Spleen (tissue), 13 donors: ENCODE measurements around the gene CMIP. TPM values are rescaled to one million over a fixed set of nuclear protein-coding genes. Genes with fewer than 3 reads are reported as not detected.

ENCODE experiments used
- DNase-seq: peaks from one replicate; pipeline ENCODE4 v3.0.0-alpha.2; 2020
- H3K27ac ChIP-seq, 8 donors: fragments of 200-600 bp; sonication (generic) in 7 of 8; 1 replicate in 4 of 8; 2 replicates in 4 of 8; pipeline versions ENCODE4 v1.5.0 to v1.8.0; 2016 to 2021; ENCODE audit warnings: inconsistent platforms in 4 of 8, mild to moderate bottlenecking in 4 of 8, moderate library complexity in 1 of 8
- H3K27me3 ChIP-seq, 7 donors: fragments of 200-600 bp; sonication (generic) in 6 of 7; replicated peaks in 1 of 7; 1 replicate in 4 of 7; 2 replicates in 3 of 7; pipeline versions ENCODE4 v1.5.0 to v1.8.0; 2016 to 2021; ENCODE audit warnings: inconsistent platforms in 3 of 7, mild to moderate bottlenecking in 1 of 7
- H3K36me3 ChIP-seq, 6 donors: fragments of 200-600 bp; sonication (generic) in 5 of 6; 1 replicate in 4 of 6; 2 replicates in 2 of 6; pipeline versions ENCODE4 v1.5.0 to v1.8.0; 2016 to 2021; ENCODE audit warnings: inconsistent platforms in 2 of 6
- H3K4me1 ChIP-seq, 6 donors: fragments of 200-600 bp; sonication (generic) in 5 of 6; 1 replicate in 3 of 6; 2 replicates in 3 of 6; pipeline versions ENCODE4 v1.5.0 to v1.8.0; 2016 to 2021; ENCODE audit warnings: inconsistent platforms in 3 of 6
- H3K4me3 ChIP-seq, 8 donors: fragments of 200-600 bp; sonication (generic) in 7 of 8; 1 replicate in 4 of 8; 2 replicates in 4 of 8; pipeline versions ENCODE4 v1.5.0 to v1.8.0; 2016 to 2021; ENCODE audit warnings: inconsistent platforms in 4 of 8, mild to moderate bottlenecking in 4 of 8, moderate library complexity in 2 of 8
- H3K9me3 ChIP-seq, 8 donors: fragments of 200-600 bp; sonication (generic) in 7 of 8; 1 replicate in 4 of 8; 2 replicates in 4 of 8; pipeline versions ENCODE4 v1.5.0 to v1.8.0; 2016 to 2021; ENCODE audit warnings: inconsistent platforms in 4 of 8
- CTCF ChIP-seq, 11 experiments: fragments of 200-600 bp in 7 of 11; fragments of 450-650 bp in 4 of 11; sonication (generic) in 4 of 11; IDR thresholded peaks in 8 of 11; conservative IDR thresholded peaks in 3 of 11; 1 replicate in 7 of 11; 2 replicates in 4 of 11; pipeline versions ENCODE4 v1.4.0 to v1.8.0; 2016 to 2021; ENCODE audit warnings: antibody characterized with exemption in 11 of 11, inconsistent platforms in 4 of 11, mild to moderate bottlenecking in 1 of 11
- POLR2A ChIP-seq, 3 donors: fragments of 450-650 bp; IDR thresholded peaks; one replicate each; pipeline ENCODE4 v1.5.1; 2017; ENCODE audit warnings: antibody characterized with exemption in 3 of 3, mild to moderate bottlenecking in 1 of 3
- POLR2AphosphoS5 ChIP-seq, 3 donors: sonication (generic); formaldehyde crosslinking; IDR thresholded peaks; one replicate each; pipeline ENCODE4 v1.5.1; 2017; ENCODE audit warnings: antibody characterized with exemption in 3 of 3
- WGBS, 5 donors: extraction: QIAGEN DNeasy Blood & Tissue Kit in 3 of 5; methylation state at CpG; one replicate each; pipeline versions ENCODE4 v1.1.5 to v1.1.7; 2013 to 2018; 5-methylcytosine and 5-hydroxymethylcytosine counted together
- intact Hi-C: fragments of 100-400 bp; cut with DNase I; formaldehyde crosslinking; loops from one replicate; pipeline ENCODE4 v1.15.0; 2023; ENCODE audit warnings: low total_unique reads
- long read RNA-seq, 2 donors: transcript quantifications; one replicate each; lab custom pipeline, GENCODE V29; 2026
- polyA plus RNA-seq, 3 donors: library from polyadenylated mRNA; stranded (reverse); fragments of 200-250 nt; gene quantifications; one replicate each; pipeline ENCODE4 v1.2.1, GENCODE V29; 2013
- total RNA-seq, 7 donors: library from RNA; depleted of rRNA in 3 of 7; stranded (reverse); fragments of >200 nt in 3 of 7; fragmentation: NEBNext Ultra II Directional in 4 of 7; extraction: Animal tissue kit (Norgen Biotek cat#: 25700) in 4 of 7; gene quantifications; one replicate each; pipeline versions ENCODE4 v1.1.0 to v1.2.1, GENCODE V29; 2016 to 2021
- donor health status: healthy with polysubstance abuse.
- donor health status: DM: no; HTN: no; CAD: no; lungs with moderate emphysema.
- donor health status: DM: no; HTN: no; CAD: no.
- donor health status: Bipolar disorder and iron deficiency.
- donor health status: healthy.
- donor health status: DM: no; HTN: no; CAD: no.
- donor health status: DM: yes; HTN: yes; CAD: no.

Gene CMIP
- 100 to 1,000 TPM in 1 of 7 donors, 10 to 100 TPM in 6; 49.9 to 107 (median 67.1) TPM for total RNA-seq
- 10 to 100 TPM in 1 of 3 donors, 1 to 10 TPM in 2; 6.0 to 11.8 (median 6.2) TPM for polyA plus RNA-seq
- long read RNA-seq, donor 1, full-length matches to known transcripts: 3 of 9 reads
- long read RNA-seq, donor 1, partial matches to known transcripts: 0 of 9 reads
- long read RNA-seq, donor 1, other reads (novel, unspliced or antisense): 6 of 9 reads
- long read RNA-seq, donor 2, full-length matches to known transcripts: 4 of 12 reads
- long read RNA-seq, donor 2, partial matches to known transcripts: 8 of 12 reads
- long read RNA-seq, donor 2, other reads (novel, unspliced or antisense): 0 of 12 reads

GRCh38 chr16:81444448-81445121 lies at the start of gene CMIP:
Gene CMIP, plus strand, starts transcription at chr16:81444808.
- H3K27ac ChIP-seq: peak within 1 kb of the TSS; percentile 48 to 97 (median 92)
- H3K4me3 ChIP-seq: peak within 1 kb of the TSS; percentile 52 to 96 (median 88)
- peaks cover 0 to 5% (median 0%) of the 10 kb centered on the region in 6 donors for H3K36me3 ChIP-seq
- no peaks in the 10 kb centered on the region for H3K27me3 ChIP-seq
- peaks cover 15 to 63% (median 38%) of the 10 kb centered on the region in 6 donors for H3K4me1 ChIP-seq
- peak; percentile 97 for DNase-seq
- no peaks in the 10 kb centered on the region for H3K9me3 ChIP-seq
- intact Hi-C loops: loop anchor here (10.0 kb wide), 1 partner anchor 170 kb away; no protein-coding TSS in a partner anchor
- 0 to 1% (median 1%) methylated on average over 40 to 110 of the region's 114 CpGs; no CpG with 5 or more reads in 2 of the 5 donors for WGBS, 5 donors
- TF ChIP-seq CTCF (IDR thresholded peaks at IDR 0.05 in 8 of 11, conservative IDR thresholded peaks at IDR 0.05 in 3 of 11): no peak
- peak in 1 of 3 donors; percentile 22 for TF ChIP-seq POLR2A (IDR thresholded peaks at IDR 0.05)
- peak; percentile 14 to 49 (median 45) for TF ChIP-seq POLR2AphosphoS5 (IDR thresholded peaks at IDR 0.05)

- Histone ChIP-seq H3K9me3 (peaks cover 0 to 8% (median 3%) of the 10 kb centered on the region in 8 donors), H3K27me3 (no peaks in the 10 kb centered on the region), H3K4me3 (no peak overlapping the region), H3K4me1 (peaks cover 0 to 22% (median 5%) of the 10 kb centered on the region in 6 donors), H3K36me3 (peaks cover 0 to 17% (median 0%) of the 10 kb centered on the region in 6 donors), H3K27ac (peak overlapping the region in 6 of 8 donors; percentile 26 to 75 (median 62))
- no peak for DNase-seq
- intact Hi-C loops: no loop called here
- WGBS, 5 donors: 60 to 77% (median 66%) methylated on average over 11 to 13 of the region's 13 CpGs
- TF ChIP-seq POLR2AphosphoS5 (IDR thresholded peaks at IDR 0.05) (peak; percentile 57 to 80 (median 59)), CTCF (IDR thresholded peaks at IDR 0.05 in 8 of 11, conservative IDR thresholded peaks at IDR 0.05 in 3 of 11) (no peak)
Observed at GRCh38 chr16:81394966-81395655, 49.5 kb upstream of the CMIP start.

- WGBS, 5 donors: 80 to 91% (median 85%) methylated on average over 20 to 21 of the region's 21 CpGs
- Histone ChIP-seq H3K27me3 (no peaks in the 10 kb centered on the region), H3K36me3 (peaks cover 0 to under 1% (median 0%) of the 10 kb centered on the region in 6 donors), H3K9me3 (peaks cover 0 to 8% (median 3%) of the 10 kb centered on the region in 8 donors), H3K4me1 (peaks cover 0 to 30% (median 11%) of the 10 kb centered on the region in 6 donors), H3K27ac (no peak overlapping the region), H3K4me3 (no peak overlapping the region)
- DNase-seq: no peak
- no peak for TF ChIP-seq POLR2AphosphoS5 (IDR thresholded peaks at IDR 0.05)
- no peak for TF ChIP-seq POLR2A (IDR thresholded peaks at IDR 0.05)
- no peak for TF ChIP-seq CTCF (IDR thresholded peaks at IDR 0.05 in 8 of 11, conservative IDR thresholded peaks at IDR 0.05 in 3 of 11)
- intact Hi-C loops: no loop called here
Observed at GRCh38 chr16:81397058-81397878, 47.3 kb upstream of the CMIP start.
